Neural progenitor cell (in vitro differentiated cells): ENCODE measurements around the gene SLX9.

Experiments
- CTCF ChIP-seq: fragments of 200-600 bp; sonication (generic); IDR thresholded peaks from 2 replicates; pipeline ENCODE4 v1.5.1; 2017; ENCODE audit warnings: antibody characterized with exemption, mild to moderate bottlenecking
- EZH2 ChIP-seq: fragments of 200-600 bp; sonication (generic); IDR thresholded peaks from 2 replicates; pipeline ENCODE4 v1.6.1; 2017; ENCODE audit warnings: antibody characterized with exemption, mild to moderate bottlenecking, moderate library complexity
- EZH2phosphoT487 ChIP-seq: fragments of 200-600 bp; sonication (generic); IDR thresholded peaks from 2 replicates; pipeline ENCODE4 v1.6.1; 2017; ENCODE audit warnings: antibody characterized with exemption

- no peak for TF ChIP-seq CTCF
- no peak for TF ChIP-seq EZH2phosphoT487
- no peak for TF ChIP-seq EZH2
These were observed 9.9 kb upstream of the SLX9 start for GRCh38 chr21:44929799-44930542.
